HG03432 (cell line): Measurements from ENCODE around the gene NNT.
"Not testable (repeated sequence)": the region's sequence is repeated elsewhere in the genome, so short reads cannot be mapped to it uniquely, and the experiment has no call there.

Experiments
- ATAC-seq: cut with Tn5 transposase; IDR thresholded peaks from one replicate; pipeline ENCODE4 v1.9.1; 2021; ENCODE audit warnings: mild to moderate bottlenecking, moderate library complexity; ENCODE audit not compliant: unreplicated experiment

NNT gene

GRCh38 chr5:43582082-43583005 lies 20.6 kb upstream of the NNT start:
- no peak for ATAC-seq

DNA sequence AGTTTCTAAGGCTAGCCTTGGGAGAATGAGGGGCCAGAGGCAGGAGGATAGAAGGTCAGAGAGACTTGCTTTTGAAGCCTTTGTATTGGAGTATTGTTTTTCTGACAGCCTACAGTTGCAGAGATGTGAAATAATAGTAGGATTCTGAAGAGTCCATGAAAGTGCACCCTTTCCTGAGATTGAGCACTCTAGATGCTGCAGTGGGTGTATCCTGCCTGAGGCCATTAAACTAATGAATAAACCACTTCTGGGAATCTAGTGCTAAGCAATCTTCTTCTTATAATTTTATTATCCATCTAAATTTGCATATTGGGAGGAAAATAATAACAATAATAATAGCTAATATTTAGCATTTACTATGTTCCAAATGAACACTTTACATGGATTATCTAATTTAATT lies 19.3 kb upstream of the NNT start:
- ATAC-seq = no peak

- ATAC-seq = no peak
Measured at GRCh38 chr5:43584166-43584699, 18.7 kb upstream of the NNT start.

GRCh38 chr5:43588842-43589241 lies 14.1 kb upstream of the NNT start:
- ATAC-seq = no peak

GRCh38 chr5:43589310-43589709 lies 13.7 kb upstream of the NNT start:
- ATAC-seq = no peak

DNA sequence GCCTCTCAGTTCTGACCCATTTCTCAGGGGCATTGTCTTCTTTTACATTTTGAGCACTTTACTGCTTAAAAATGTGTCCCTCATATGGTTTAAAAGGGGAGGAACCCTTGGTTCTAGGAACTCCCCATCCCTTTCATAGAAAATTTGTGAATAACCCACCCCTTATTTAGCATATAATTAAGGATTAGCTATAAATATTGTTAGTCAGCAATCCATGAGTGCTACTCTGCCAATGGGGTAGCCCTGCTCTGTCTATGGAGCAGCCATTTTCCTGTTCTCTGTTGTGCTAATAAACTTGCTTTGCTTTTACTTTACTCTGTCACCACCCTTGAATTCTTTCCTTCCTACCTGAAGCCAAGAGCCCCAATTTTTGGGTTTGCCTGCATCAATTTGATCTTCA lies 12.3 kb upstream of the NNT start:
- no peak for ATAC-seq

GRCh38 chr5:43592363-43592762 lies 10.6 kb upstream of the NNT start:
- peak; percentile 60 for ATAC-seq

- not testable (repeated sequence) for ATAC-seq
Measured at GRCh38 chr5:43598927-43599326, 4.1 kb upstream of the NNT start.

DNA sequence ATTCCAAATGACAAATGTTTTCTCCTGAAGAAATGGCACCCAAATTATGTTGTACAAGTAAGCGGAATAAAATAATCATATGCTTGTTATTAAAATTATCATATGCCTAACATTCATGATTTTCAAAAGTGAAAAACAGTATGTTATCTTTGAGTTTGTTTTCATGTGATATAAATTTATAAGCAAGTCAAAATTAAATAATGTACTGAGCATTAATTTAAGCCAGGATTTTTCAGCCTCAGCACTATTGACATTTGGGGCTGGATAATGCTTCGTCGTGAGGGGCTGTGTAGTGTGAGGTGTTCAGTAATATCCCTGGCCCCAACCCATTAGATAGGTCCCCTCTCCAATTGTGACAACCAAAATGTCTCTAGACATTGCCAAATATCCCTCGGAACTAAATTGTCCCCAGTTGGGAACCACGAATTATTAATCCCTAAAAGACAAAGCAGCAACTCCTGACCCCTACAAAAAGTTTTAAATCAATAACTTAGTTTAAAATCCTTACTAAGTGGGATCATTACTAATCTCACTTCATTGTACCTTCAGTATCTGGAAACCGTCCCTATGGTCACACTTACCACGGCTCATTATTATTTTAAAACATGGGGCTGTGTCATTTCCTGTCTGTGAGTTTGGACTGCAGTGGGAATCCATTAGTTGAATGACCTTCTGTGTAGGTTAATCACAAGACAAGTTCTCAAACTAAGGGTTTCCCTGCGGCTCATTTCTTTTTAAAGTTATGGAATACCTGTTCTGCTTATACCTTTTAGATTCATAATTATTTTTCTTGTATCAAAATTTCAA lies 1.3 kb upstream of the NNT start:
- ATAC-seq = peak; percentile 27

- peak; percentile 62 for ATAC-seq
Measured at GRCh38 chr5:43603344-43604217, 601 bp downstream of the NNT start.

GRCh38 chr5:43604699-43605098 lies 1.7 kb downstream of the NNT start:
- ATAC-seq = no peak

DNA sequence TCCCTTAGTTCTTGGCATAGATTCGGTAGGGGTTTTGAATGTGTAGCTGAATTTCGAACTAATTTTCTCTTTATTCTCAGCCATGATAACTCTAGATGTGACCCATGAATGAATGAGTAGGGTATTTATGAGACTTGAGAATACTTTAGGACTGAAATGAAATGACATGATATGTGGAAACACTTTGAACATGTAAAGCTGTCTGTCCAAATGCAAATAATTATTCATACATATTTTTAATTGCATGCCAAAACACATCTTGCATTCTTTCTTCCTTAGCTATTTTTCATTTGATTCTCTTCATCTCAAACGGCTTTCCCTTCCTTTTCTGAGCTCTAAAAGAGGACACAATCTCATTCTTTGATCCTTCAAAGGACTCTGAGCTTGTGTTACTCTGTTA lies 3.4 kb downstream of the NNT start:
- no peak for ATAC-seq

DNA sequence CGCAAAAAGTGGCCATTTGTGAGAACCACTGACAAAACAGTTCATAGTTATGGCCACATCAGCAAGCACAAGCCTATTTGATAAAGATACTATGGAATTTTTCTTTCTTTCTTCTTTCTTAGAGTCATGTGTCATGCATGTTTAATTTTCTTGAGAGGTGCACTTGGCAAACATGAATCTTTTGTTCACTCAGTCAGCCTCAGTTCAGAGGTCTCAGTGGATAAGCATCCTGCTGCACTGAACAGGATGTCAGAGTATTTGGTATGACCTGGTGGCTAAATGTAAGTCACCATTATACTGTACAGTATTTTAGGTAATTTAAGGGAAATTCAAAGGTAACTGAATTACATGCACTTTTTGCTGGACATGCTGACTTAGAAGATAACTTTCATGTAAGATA lies 5.4 kb downstream of the NNT start:
- ATAC-seq = no peak

GRCh38 chr5:43609752-43610151 lies 6.8 kb downstream of the NNT start:
- peak; percentile 92 for ATAC-seq

GRCh38 chr5:43613370-43613769 lies 10.4 kb downstream of the NNT start:
- no peak for ATAC-seq

DNA sequence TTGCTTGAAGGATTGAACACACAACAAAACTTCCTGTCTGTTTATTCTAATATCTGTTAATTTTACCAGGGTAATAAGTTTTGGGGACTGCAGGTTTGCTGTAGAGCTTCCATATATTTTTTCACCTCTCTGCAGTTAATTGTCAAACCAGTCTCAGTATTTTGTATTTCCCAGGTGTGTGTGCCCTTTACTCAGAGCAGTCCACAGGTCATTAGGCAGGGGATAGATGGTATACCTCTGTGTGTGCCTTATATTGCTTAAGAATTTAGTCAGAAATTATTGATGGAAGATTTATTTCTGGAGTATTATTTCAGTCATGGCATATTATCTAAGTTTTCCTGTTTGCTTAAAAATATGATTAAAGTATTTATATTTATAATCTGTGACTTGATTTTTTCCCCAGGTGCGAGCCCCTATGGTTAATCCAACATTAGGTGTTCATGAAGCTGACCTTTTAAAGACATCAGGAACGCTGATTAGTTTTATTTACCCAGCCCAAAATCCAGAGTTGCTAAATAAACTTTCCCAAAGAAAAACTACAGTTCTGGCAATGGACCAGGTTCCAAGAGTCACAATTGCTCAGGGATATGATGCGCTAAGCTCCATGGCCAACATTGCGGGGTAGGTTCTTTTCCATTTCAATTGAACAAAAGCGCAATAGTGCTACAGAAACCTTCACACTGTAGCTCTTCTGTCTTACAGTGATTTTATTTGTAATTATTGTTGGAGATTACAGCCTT lies 12.6 kb downstream of the NNT start:
- no peak for ATAC-seq

GRCh38 chr5:43616535-43616934 lies 13.6 kb downstream of the NNT start:
- no peak for ATAC-seq

- ATAC-seq = no peak
Measured at GRCh38 chr5:43619380-43619779, 16.4 kb downstream of the NNT start.

DNA sequence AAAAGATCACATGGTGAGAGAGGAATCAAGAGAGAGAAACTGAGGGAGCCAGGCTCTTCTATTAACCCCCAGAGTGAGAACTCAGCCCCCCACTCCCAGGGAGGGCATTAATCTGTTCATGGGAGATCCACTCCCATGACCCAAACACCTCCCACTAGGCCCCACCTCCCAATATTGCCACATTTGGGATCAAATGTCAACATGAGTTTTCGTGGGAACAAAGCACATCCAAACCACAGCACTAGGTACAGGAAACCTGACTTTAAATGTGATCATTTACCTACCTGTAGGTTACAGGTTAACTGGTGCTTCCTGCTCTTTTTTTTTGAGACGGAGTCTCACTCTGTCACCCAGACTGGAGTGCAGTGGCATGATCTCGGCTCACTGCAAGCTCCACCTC lies 16.9 kb downstream of the NNT start:
- ATAC-seq = no peak

DNA sequence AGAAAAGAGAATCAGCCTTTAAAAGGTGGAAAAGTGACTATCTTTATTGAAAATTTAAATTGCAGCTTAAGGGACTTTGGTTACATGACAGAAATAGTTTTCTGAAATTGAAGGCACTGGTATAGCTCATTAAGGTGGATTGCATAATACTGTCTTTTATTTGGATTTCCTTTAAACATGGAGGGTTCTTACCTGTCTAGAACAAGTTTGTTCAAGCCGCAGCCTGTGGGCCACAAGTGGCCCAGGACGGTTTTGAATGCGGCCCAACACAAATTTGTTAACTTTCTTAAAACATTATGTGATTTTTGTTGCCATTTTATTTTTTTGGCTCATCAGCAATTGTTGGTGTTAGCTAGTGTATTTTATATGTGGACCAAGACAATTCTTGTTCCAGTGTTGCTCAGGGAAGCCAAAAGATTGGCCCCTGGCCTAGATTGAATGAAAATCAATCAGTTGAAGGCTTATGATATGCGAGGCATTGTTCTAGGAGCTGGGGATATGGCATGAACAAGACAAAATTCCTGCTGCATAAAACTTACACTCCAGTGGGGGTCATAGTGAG lies 18.0 kb downstream of the NNT start:
- ATAC-seq = no peak
